HG03175 (cell line): Measurements from ENCODE around the gene CKMT1B.
"Not testable (repeated sequence)": the region's sequence is repeated elsewhere in the genome, so short reads cannot be mapped to it uniquely, and the experiment has no call there.

ENCODE experiments used
- ATAC-seq: cut with Tn5 transposase; IDR thresholded peaks from one replicate; pipeline ENCODE4 v1.9.1; 2021; ENCODE audit warnings: mild to moderate bottlenecking, moderate library complexity; ENCODE audit not compliant: unreplicated experiment

The CKMT1B gene

DNA sequence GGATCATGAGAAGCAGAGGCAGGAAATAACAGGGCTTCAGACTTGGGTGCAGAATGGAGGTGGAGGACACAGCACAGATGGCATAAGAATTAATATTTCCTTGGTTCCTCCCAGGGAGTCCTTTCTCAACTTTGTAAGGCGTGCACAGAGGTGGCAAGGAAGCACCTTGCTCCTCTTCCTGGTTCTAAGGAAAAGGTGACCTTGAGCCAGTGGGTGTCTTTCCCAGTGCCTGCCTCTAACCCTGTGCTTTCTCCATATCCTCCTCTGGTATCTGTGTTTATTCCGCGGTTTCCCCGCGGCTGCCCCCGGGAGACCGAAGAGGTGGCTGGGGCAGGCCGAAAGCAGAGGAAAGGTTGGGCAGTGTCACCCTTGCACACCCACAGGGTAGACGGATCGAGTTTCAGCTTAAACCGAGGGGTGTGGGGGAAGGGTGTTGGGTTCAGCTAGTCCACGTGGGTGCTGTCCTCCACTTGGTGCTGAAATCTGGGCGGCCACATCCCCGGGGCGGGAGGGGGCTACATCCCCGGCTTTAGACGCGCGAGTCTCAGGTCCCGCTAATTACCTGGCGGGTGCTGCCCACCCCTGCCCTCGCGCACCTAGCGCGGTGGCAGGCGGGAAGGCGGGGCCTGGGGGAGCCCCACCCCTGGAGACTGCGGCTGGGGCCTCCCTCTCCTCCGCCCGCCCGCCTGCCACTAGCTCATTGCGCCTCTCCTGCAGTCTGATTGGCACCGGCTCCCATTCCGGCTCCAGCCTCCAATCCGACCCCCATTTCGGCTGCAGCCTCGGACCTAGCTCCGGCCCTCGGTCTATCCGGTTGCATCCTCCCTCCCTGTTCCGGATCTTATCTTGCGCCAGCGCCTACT, at the start of gene CKMT1B:
Gene CKMT1B (plus strand): TSS at position 700 of the 863 bp plus-strand sequence. CDS start 192 bp downstream, outside the sequence.
- ATAC-seq = not testable (repeated sequence)

DNA sequence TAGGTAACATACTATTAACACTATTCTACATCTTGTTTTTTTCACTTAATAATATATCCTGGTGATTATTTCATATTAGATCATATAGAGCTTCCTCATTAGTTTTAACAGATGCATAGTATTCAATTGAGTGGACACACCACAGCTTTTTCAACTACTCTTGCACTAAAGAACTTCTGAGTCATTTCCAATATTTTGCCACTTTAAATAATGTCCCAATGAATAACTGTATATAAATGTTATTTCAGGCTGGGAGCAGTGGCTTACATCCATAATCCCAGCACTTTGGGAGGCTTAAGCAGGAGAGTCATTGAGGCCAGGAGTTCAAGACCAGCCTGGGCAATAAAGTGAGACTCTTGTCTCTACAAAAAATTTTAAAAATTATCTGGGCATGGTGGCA, 49.6 kb upstream of the CKMT1B start:
- no peak for ATAC-seq

DNA sequence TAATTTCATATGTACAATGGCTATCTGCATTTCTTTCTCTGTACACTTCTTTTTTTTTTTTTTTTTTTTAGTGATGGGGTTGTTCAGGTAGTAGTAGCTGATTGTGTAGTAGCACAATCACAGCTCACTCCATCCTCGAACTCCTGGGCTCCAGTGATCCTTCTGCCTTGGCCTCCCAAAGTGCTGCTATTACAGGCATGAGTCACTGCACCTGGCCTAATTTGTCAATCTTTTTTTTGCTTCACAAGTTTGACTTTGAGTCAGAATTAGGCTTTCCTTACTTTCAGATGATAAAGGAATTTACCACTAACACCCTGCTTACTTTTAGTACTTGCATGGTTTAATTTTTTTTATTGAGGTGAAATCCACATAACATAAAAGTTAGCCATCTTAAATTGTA, 48.4 kb upstream of the CKMT1B start:
- no peak for ATAC-seq

- ATAC-seq = no peak
These were observed 46.3 kb upstream of the CKMT1B start for GRCh38 chr15:43547539-43547938.

GRCh38 chr15:43550527-43551363, 43.1 kb upstream of the CKMT1B start:
- no peak for ATAC-seq

DNA sequence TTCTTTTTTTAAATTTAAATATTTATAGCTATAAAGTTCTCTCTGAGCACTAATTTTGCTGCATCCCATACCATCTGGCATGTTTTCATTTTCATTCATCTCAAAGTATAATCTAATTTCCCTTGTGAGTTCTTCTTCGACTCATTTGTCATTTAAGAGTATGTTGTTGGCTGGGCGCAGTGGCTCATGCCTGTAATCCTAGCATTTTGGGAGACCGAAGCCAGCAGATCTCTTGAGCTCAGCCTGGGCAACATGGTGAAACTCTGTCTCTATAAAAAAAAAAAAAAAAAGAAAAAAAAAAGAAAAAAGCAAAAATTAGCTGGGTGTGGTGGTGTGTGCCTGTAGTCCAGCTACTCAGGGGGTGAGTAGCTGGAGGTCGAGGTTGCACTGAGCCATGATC, 41.6 kb upstream of the CKMT1B start:
- ATAC-seq = no peak

DNA sequence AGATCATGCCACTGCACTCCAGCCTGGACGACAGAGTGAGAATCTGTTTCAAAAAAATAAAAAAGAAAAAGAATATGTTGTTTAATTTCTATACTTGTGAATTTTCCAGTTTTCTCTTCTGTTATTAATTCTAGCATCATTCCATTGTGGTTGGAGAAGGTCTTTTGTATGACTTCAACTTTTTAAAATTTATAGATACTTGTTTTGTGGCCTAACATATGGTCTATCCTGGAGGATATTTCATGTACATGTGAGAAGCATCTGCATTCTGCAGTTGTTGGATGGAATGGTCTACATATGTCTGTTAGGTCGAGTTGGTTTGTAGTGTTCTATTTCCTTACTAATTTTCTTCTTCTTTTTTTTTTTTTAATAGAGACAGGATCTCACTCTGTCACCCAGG, 40.8 kb upstream of the CKMT1B start:
- ATAC-seq = no peak

- not testable (repeated sequence) for ATAC-seq
These were observed 31.1 kb upstream of the CKMT1B start for GRCh38 chr15:43562753-43563152.

DNA sequence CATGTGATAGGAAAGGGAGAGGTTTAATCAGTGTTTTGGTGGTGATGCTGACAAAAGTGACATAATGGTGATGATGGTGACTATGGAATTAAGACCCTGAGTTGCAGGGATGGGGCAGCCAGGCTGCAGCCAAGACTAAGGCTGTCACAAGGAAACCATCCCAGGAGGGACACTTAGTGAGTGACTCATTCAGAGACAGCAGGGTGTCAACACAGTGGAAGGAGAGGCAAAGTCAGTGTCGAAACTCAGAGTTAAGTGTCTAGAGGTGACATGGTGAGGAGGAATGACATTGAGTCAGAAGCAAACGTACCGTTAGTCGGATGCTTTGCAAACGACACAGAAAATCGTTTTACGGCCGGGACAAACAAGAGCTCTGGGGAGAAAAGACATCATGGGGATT, 30.0 kb upstream of the CKMT1B start:
- ATAC-seq = not testable (repeated sequence)

DNA sequence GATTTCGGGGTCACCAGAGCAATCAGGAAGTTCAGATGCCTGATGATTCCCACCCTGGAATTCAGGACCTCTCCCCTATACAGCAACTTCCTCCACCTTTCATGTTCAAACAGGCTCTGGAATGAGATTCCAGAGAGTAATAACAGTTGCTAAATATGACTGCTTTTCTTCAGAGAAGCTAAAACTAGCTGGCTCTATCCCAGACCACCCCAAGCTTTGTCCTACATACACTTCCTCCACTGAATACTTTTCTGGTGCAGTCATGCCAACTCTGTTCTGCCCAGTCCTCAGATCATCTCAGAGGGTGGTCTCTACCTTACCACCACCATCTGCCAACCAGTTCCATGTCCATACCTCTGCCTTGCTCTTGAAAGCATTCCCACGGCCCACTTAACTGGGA, 27.2 kb upstream of the CKMT1B start:
- ATAC-seq = not testable (repeated sequence)

- ATAC-seq = not testable (repeated sequence)
These were observed 19.2 kb upstream of the CKMT1B start for GRCh38 chr15:43574607-43575006.

DNA sequence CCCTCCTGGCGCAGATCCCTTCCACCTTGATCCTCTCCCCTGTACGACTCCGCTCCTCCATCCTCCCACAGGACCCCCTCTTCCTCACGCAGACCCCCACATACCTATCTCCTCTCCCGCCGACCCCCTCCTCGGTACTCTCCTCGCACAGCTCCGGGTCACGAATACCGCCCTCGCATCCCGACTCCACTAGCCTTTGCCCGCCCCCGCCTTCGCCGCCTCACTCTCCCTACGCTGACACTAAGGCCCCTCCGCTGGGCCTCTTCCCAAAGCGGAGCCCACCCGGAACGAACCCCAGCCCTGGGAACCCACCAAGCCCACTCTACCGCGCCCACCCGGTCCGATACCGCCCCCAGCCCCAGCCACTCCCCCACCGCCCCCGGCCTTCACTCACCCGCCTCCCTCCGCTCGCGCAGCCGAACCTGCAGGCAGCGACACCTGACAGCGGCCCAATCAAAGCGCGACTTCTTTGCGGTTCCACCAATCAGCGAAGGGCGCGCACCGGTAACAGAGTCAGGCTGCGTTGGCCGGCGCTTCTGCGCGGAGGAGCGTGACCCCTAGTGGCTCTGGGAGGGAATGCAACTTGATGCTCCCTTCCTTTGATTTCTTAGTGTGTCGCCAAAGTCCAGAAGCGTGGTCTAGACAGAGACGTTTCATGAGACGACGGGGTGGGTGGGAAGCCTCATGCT, 3.9 kb upstream of the CKMT1B start, which contains the start of gene PPIP5K1:
Gene PPIP5K1 (minus strand): TSS at position 431 of the 689 bp plus-strand sequence. CDS start 5,704 bp downstream, outside the sequence.
- ATAC-seq = peak; percentile 96

DNA sequence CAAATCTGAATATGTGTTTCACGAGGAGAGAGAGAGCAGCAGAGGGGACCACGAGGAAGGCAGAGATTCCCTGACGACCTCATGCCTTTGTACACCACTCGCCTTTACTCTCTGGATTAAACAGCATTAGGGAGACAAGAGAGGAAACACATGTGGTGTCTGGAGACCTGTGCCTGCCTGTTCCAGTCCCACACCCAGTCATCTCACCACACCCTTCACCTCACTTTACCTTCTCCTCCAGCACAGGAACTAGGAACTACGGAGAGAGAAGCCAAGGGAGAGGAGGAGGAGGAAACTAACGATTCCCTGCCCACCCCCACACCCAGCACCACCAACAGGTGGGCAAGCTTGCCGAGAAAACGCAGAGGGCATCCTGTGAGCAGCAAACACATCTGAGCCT, 986 bp upstream of the CKMT1B start:
- not testable (repeated sequence) for ATAC-seq

GRCh38 chr15:43599131-43599530, 5.3 kb downstream of the CKMT1B start:
- ATAC-seq = not testable (repeated sequence)

GRCh38 chr15:43600200-43600599, 6.4 kb downstream of the CKMT1B start:
- not testable (repeated sequence) for ATAC-seq

- ATAC-seq = not testable (repeated sequence)
These were observed 8.4 kb downstream of the CKMT1B start for GRCh38 chr15:43602233-43602632.

GRCh38 chr15:43617750-43618149, 23.9 kb downstream of the CKMT1B start:
- ATAC-seq = not testable (repeated sequence)

DNA sequence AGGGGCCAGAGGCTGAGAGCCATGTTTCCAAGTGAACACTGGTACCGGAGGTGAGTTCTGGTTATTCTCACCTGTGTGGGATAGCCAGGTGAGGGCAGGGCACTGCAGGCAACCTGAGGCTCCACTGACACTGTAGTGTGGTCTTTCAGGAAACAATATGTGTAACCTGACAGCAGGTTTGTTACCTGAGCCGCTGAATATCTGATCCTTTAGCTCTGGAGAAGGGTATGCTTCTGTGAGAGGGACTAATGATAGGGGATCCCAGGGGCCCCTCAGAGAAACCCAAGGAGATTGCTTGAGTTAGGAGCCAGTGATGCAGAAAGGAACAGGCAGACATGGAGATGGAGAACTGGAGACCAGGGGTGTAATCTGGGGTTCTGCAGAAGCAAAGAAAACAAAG, 24.9 kb downstream of the CKMT1B start, which contains the start of gene STRC:
Gene STRC (minus strand): TSS at position 101 of the 400 bp plus-strand sequence. CDS start 78 bp downstream, at position 23.
- ATAC-seq = not testable (repeated sequence)

DNA sequence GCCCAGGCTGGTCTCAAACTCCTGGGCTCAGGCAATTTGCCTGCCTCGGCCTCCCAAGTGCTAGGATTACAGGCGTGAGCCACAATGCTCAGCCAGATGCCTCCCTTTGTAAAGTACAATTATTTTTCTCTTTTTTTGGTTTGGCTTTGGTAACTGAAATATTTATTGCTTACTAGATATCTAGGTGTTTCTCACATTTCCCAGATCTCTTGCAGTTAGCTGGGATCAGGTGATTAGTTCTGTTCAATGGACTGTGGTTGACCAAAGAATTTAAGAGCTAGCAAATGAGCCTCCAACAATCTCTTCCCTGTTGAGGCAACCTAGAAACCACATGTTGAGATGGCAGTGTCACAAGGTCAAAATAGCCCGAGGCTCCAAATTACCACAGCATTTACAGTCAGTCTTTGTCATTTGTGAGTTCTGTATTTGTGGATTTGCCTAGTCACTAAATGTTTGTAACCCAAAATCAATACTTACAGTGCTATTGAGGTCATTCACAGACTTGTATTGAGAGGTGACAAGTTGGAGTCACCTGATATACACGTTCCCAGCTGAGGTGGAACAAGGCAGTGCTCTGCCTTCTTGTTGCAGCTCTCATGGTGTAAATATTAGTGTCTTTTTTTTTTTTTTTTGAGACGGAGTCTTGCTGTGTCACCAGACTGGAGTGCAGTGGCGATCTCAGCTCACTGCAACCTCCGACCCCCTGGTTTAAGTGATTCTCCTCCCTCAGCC, 28.4 kb downstream of the CKMT1B start:
- not testable (repeated sequence) for ATAC-seq

DNA sequence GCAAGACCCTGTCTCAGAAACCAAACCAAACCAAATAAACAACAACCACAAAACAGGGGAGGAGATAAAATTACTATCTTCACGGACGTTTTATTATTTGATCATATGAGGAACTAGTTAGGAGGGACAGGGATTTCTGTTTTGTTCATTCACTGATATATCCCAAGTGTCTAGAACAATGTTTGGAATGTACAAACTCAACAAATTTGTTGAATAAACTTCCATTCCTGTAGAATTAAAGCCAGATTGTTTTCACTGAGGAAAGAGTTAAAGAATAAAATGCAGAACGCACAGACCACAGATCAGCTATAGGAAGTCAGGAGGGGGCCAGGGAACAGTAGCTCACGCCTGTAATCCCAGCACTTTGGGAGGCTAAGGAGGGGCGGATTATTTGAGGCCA, 31.3 kb downstream of the CKMT1B start:
- ATAC-seq = no peak
